NB4 (cell line): ENCODE results near the gene NEBL.

ENCODE experiments used
- DNase-seq: peaks from one replicate; pipeline ENCODE4 v3.0.0; 2010; ENCODE audit warnings: low read depth
- H3K4me3 ChIP-seq: one replicate; pipeline ENCODE4 v1.5.1; 2011; ENCODE audit warnings: mild to moderate bottlenecking, low read depth, low read length, moderate library complexity
- MYC ChIP-seq: IDR thresholded peaks from 2 replicates; pipeline ENCODE4 v1.6.1; 2011; ENCODE audit warnings: low read depth, low read length
- POLR2A ChIP-seq: IDR thresholded peaks from 2 replicates; pipeline ENCODE4 v1.6.1; 2011; ENCODE audit warnings: mild to moderate bottlenecking; ENCODE audit not compliant: insufficient read length; ENCODE audit errors: extremely low read depth
- TF ChIP-seq, protein P1 (sequence below): IDR thresholded peaks from one replicate; pipeline ENCODE4 v1.5.1; 2012; ENCODE audit warnings: low read depth, low read length
- TF ChIP-seq, protein P2 (sequence below): IDR thresholded peaks from 2 replicates; pipeline ENCODE4 v1.6.1; 2011; ENCODE audit warnings: low read depth, low read length

The NEBL gene

DNA sequence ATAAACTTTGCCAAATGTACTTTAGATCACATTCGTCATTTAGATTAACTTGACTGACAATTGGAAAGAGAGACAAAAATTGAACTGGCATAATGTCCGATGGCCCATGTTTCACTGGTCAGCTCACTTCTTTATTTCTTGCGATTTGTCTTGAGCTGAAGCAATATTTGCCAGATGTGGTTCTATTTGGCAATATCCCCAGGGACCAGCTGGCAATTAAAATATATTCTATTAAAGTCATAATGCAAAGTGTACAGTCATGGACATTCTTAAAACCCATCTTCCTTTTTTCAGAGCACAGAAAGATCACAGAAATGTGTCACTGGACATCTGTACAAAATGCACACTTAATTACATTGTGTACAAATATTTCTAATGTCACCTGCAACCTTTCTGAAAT is 26.3 kb downstream of the NEBL start:
- DNase-seq = no peak
- no peak for TF ChIP-seq MYC
- TF ChIP-seq, protein P1, sequence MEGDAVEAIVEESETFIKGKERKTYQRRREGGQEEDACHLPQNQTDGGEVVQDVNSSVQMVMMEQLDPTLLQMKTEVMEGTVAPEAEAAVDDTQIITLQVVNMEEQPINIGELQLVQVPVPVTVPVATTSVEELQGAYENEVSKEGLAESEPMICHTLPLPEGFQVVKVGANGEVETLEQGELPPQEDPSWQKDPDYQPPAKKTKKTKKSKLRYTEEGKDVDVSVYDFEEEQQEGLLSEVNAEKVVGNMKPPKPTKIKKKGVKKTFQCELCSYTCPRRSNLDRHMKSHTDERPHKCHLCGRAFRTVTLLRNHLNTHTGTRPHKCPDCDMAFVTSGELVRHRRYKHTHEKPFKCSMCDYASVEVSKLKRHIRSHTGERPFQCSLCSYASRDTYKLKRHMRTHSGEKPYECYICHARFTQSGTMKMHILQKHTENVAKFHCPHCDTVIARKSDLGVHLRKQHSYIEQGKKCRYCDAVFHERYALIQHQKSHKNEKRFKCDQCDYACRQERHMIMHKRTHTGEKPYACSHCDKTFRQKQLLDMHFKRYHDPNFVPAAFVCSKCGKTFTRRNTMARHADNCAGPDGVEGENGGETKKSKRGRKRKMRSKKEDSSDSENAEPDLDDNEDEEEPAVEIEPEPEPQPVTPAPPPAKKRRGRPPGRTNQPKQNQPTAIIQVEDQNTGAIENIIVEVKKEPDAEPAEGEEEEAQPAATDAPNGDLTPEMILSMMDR = no peak
- no peak for TF ChIP-seq POLR2A
- TF ChIP-seq, protein P2, sequence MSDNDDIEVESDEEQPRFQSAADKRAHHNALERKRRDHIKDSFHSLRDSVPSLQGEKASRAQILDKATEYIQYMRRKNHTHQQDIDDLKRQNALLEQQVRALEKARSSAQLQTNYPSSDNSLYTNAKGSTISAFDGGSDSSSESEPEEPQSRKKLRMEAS = no peak
- no peak overlapping the region for H3K4me3 ChIP-seq

DNA sequence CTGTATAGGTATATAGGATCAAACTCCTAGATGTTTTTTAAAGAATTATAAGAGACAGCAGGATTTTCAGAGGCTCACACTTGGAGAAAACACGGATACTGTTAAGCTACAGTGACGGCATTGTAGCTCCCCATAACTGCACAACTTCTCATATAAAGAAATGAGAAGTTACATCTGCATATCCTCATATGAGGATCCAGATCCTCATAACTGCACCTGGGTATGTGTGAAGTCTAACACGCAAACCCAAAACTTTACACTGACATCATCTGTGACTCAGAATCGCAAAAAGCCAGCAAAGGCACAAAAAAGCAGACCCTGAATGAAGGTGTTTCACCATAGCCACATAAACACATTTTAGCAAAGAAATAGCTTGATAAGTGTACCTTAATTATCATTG is 34.1 kb downstream of the NEBL start:
- no peak for DNase-seq
- TF ChIP-seq, protein P2 = no peak
- TF ChIP-seq, protein P1 = no peak
- TF ChIP-seq MYC (no peak), POLR2A (no peak)
- H3K4me3 ChIP-seq = no peak overlapping the region

DNA sequence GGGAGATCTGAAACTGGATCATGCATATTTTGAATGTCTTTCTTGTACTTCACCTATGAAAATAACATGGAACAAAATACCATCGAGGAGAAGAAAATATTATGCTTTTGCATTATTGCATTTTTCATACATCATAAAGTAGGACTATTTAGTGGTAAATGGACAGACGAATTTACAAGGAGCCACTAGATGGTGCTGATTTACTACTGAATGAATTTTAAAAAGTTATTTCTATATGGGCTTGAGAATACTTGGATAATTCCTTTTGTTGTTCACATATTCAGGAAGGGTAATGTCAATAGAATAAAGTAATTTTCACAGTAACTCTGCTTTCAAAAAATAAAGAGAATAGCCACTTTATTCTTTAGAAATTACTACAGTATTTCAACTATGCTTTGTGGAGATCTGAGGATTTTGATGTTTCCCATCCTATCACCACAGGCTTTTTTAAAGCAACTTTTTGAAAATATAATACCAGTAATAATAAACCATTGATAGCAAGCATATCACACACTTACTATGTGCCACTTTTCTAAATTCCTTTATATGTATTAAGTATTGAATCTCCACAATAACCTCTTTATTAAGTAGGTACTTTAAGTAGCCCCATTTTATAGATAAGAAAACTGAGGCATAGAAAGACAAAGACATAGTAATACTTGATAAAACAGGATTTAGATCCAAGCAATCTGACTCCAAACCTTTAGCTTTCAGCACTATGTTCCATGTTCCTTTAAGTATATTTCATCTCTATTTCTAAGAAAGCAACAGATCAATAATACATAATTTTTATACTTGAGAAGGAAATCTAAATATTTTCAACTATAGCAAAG is 38.6 kb downstream of the NEBL start:
- no peak for TF ChIP-seq MYC
- TF ChIP-seq, protein P1 = no peak
- TF ChIP-seq, protein P2 = no peak
- no peak for TF ChIP-seq POLR2A
- DNase-seq = peak; percentile 22

DNA sequence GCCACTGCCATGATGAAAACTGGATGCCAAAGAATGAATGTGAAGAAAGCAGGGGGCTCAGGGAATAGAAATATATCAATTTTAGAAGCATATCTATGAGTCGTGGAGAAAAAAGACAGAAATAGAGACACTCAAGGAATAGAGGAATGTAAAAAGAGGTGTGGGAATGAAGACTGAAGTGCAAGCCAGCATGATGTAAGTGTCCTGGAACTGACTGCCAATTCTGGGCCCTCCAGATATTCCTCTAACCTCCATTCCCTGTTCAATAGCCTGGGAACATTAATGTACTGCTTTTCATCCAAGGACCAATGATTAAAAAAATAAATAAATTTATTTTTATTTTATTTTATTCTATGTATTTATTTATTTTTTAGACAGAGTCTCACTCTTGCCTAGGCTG is 40.6 kb downstream of the NEBL start:
- DNase-seq = no peak
- TF ChIP-seq POLR2A (no peak), MYC (no peak)
- TF ChIP-seq, protein P2 = no peak
- TF ChIP-seq, protein P1 = no peak
- no peak overlapping the region for H3K4me3 ChIP-seq

More for the DNA sequence above, 38.6 kb downstream of the NEBL start:
- H3K4me3 ChIP-seq = no peak overlapping the region

DNA sequence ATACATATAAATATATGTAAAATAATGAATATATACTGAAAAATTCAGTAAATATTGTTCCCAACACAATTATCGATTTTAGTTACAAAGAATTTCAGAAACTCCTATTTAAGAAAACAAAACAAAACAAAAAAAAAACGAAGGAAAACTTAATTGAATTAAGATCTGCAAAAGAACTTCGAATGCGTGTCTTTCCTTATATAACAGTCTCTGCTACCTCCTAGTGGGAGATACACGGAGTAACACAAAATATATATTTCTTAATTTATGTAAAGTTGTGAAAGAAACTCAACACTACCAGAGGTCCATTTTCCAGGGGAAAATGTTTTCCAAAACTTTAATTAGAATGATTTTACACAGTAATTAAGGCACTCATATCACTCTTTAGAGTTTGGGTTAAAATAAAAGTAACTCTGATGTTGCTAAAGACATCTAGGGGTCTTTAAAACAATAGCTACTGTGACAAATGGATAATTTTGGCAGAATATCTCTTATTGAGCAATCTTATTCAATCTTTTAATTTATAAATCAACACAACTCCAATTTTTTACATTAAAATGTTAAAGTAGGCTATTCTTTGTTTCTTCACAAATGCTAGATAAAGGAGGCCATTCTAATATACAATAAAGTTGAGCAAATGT is 41.6 kb downstream of the NEBL start:
- TF ChIP-seq MYC (no peak), POLR2A (no peak)
- TF ChIP-seq, protein P2 = no peak
- TF ChIP-seq, protein P1 = no peak
- no peak overlapping the region for H3K4me3 ChIP-seq
- peak; percentile 28 for DNase-seq
